Testis (tissue), 3 donors: ENCODE data around the gene ADSS2. TPM values are rescaled to one million over a fixed set of nuclear protein-coding genes. Genes with fewer than 3 reads are reported as not detected.

Experiments used
- DNase-seq: peaks from one replicate; pipeline ENCODE4 v3.0.0-alpha.2; 2019
- H3K27ac ChIP-seq, 2 donors: fragments of 200-600 bp; sonication (generic); one replicate each; pipeline ENCODE4 v1.5.1; 2019
- H3K27me3 ChIP-seq: fragments of 200-600 bp; sonication (generic); one replicate; pipeline ENCODE4 v1.5.1; 2019
- H3K36me3 ChIP-seq: fragments of 200-600 bp; sonication (generic); one replicate; pipeline ENCODE4 v1.5.1; 2017; ENCODE audit warnings: low read depth; ENCODE audit errors: missing control alignments
- H3K4me1 ChIP-seq: fragments of 200-600 bp; sonication (generic); one replicate; pipeline ENCODE4 v1.5.1; 2019
- H3K4me3 ChIP-seq, 2 donors: fragments of 200-600 bp; sonication (generic); one replicate each; pipeline ENCODE4 v1.5.1; 2017 to 2019
- H3K9me3 ChIP-seq: fragments of 200-600 bp; sonication (generic); one replicate; pipeline ENCODE4 v1.5.1; 2017
- CTCF ChIP-seq, 3 experiments: fragments of 450-650 bp in 2 of 3; fragments of 200-600 bp in 1 of 3; sonication (generic) in 1 of 3; IDR thresholded peaks; one replicate each; pipeline ENCODE4 v1.5.1; 2016 to 2019; ENCODE audit warnings: antibody characterized with exemption in 3 of 3, mild to moderate bottlenecking in 2 of 3, moderate library complexity in 1 of 3
- POLR2A ChIP-seq: fragments of 450-650 bp; IDR thresholded peaks from one replicate; pipeline ENCODE4 v1.6.1; 2017; ENCODE audit warnings: antibody characterized with exemption, mild to moderate bottlenecking, moderate library complexity
- WGBS, 2 donors: methylation state at CpG; one replicate each; pipeline ENCODE4 v1.1.5; 2018; 5-methylcytosine and 5-hydroxymethylcytosine counted together
- intact Hi-C: fragments of 100-400 bp; cut with DNase I; formaldehyde crosslinking; loops from one replicate; pipeline ENCODE4 v1.15.1; 2023; ENCODE audit warnings: low total_unique reads
- polyA plus RNA-seq: library from polyadenylated mRNA; stranded (reverse); fragments of 350-450 nt; fragmentation: Illumina TruSeq; extraction: RNeasy Lipid Tissue Mini Kit (QIAGEN cat#74804); gene quantifications from one replicate; pipeline ENCODE4 v1.2.3, GENCODE V29; 2014; ENCODE audit warnings: low read depth, low replicate concordance; ENCODE audit not compliant: insufficient read depth
- total RNA-seq, 2 donors: library from RNA; depleted of rRNA; stranded (reverse); fragments of >200 nt; gene quantifications; one replicate each; pipeline ENCODE4 v1.2.3, GENCODE V29; 2016

ADSS2 gene
- total and polyA plus RNA-seq, 3 donors from 2014 or later = 61.0 to 96.2 (median 76.3) TPM

GRCh38 chr1:244419024-244419423 is 32.7 kb downstream of the ADSS2 start:
- intact Hi-C loops = no loop called here
- H3K4me3 ChIP-seq = no peak overlapping the region
- no peak for DNase-seq
- H3K36me3 ChIP-seq = no peaks in the 10 kb centered on the region
- H3K4me1 ChIP-seq = no peaks in the 10 kb centered on the region
- H3K27me3 ChIP-seq = no peaks in the 10 kb centered on the region
- TF ChIP-seq POLR2A (no peak), CTCF (IDR thresholded peaks at IDR 0.05) (no peak)
- 89 to 90% methylated on average over 4 of the region's 4 CpGs for WGBS, 2 donors
- H3K9me3 ChIP-seq = no peaks in the 10 kb centered on the region
- H3K27ac ChIP-seq = no peak overlapping the region

- Histone ChIP-seq H3K27ac (no peak overlapping the region), H3K36me3 (no peaks in the 10 kb centered on the region), H3K4me3 (no peak overlapping the region), H3K27me3 (no peaks in the 10 kb centered on the region), H3K4me1 (no peaks in the 10 kb centered on the region), H3K9me3 (no peaks in the 10 kb centered on the region)
- no peak for DNase-seq
- intact Hi-C loops = no loop called here
- TF ChIP-seq POLR2A = no peak
- 86 to 88% methylated on average over 1 of the region's 1 CpG for WGBS, 2 donors
Measured at GRCh38 chr1:244414543-244414942, 37.2 kb downstream of the ADSS2 start.

GRCh38 chr1:244413736-244414135 is 38.0 kb downstream of the ADSS2 start:
- H3K4me3 ChIP-seq = no peak overlapping the region
- TF ChIP-seq CTCF (IDR thresholded peaks at IDR 0.05) (no peak), POLR2A (no peak)
- no peaks in the 10 kb centered on the region for H3K9me3 ChIP-seq
- no peaks in the 10 kb centered on the region for H3K27me3 ChIP-seq
- H3K4me1 ChIP-seq = no peaks in the 10 kb centered on the region
- intact Hi-C loops = no loop called here
- no peak overlapping the region for H3K27ac ChIP-seq
- DNase-seq = no peak
- WGBS, 2 donors = 95 to 97% methylated on average over 3 of the region's 3 CpGs
- H3K36me3 ChIP-seq = no peaks in the 10 kb centered on the region

- WGBS, 2 donors = 92 to 95% methylated on average over 5 of the region's 5 CpGs
Measured at GRCh38 chr1:244412176-244412575, 39.5 kb downstream of the ADSS2 start.

GRCh38 chr1:244409701-244410100 is 42.0 kb downstream of the ADSS2 start:
- intact Hi-C loops = no loop called here
- WGBS, 2 donors = 87 to 95% methylated on average over 2 of the region's 2 CpGs
- no peak for DNase-seq
- TF ChIP-seq POLR2A (no peak), CTCF (IDR thresholded peaks at IDR 0.05) (no peak)
- no peaks in the 10 kb centered on the region for H3K4me1 ChIP-seq
- H3K27me3 ChIP-seq = no peaks in the 10 kb centered on the region
- H3K9me3 ChIP-seq = no peaks in the 10 kb centered on the region
- H3K27ac ChIP-seq = no peak overlapping the region
- no peaks in the 10 kb centered on the region for H3K36me3 ChIP-seq
- H3K4me3 ChIP-seq = no peak overlapping the region

More at GRCh38 chr1:244412176-244412575, 39.5 kb downstream of the ADSS2 start:
- intact Hi-C loops = no loop called here
- Histone ChIP-seq H3K36me3 (no peaks in the 10 kb centered on the region), H3K9me3 (no peaks in the 10 kb centered on the region), H3K4me1 (no peaks in the 10 kb centered on the region), H3K27me3 (no peaks in the 10 kb centered on the region), H3K27ac (no peak overlapping the region), H3K4me3 (no peak overlapping the region)
- DNase-seq = no peak
- TF ChIP-seq CTCF (IDR thresholded peaks at IDR 0.05) (no peak), POLR2A (no peak)
